A549 treated with Hydrocortisone at 1 μM for 4 hours (cell line): Measurements from ENCODE around the gene NT5M. TPM values are rescaled to one million over a fixed set of nuclear protein-coding genes. Genes with fewer than 3 reads are reported as not detected.

Experiments used
- total RNA-seq: library from RNA; stranded (reverse); fragments of 200-300 nt; extraction: Qiagen RNA extraction; gene quantifications from 5 replicates; pipeline ENCODE4 v1.2.3, GENCODE V29; 2022

The NT5M gene
- total RNA-seq = 8.2 to 12.1 TPM (median 10.5 TPM) in 5 replicates

DNA sequence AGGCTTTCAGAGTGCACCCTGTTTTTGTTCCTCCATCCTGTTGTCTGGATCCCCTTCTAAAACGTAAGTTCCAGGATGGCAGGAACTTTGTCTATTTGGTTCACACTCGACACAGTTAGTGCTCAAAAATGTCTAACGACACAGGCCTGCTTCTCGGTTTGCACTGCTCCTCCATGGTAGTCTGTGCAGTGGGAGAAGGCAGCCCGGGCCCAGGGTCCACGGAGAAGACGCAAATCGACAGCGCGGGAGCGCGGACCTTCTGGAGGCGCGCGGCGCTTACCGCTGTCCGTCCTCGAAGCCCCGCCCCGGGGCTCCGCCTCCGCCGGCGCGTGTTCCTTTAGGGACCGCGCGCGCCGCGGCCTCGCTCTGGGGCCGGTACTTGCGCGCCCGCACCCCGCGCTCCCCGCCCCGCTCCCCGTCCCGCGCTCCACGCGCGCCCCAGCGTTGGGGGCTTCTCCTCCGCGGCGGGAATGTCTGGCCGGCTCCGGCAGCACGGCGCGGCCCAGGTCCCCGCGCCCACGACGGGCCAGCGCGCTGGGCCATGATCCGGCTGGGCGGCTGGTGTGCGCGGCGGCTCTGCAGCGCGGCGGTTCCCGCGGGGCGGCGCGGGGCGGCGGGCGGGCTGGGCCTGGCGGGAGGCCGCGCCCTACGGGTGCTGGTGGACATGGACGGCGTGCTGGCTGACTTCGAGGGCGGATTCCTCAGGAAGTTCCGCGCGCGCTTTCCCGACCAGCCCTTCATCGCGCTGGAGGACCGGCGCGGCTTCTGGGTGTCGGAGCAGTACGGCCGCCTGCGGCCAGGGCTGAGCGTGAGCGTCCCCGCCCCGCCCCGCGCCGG, at the start of gene NT5M:
NT5M (plus strand) TSS at position 364 of the 837 bp plus-strand sequence; CDS start at position 542, 178 bp downstream.

GRCh38 chr17:17280613-17281549, 22.3 kb upstream of the NT5M start, which contains the start of gene COPS3:
Gene COPS3, minus strand, starts transcription at chr17:17281246. Its CDS starts 60 bp downstream, at chr17:17281186.

Other genes starting within 250 kb of the NT5M start
- gene PLD6, start 97.0 kb upstream of the NT5M start, total RNA-seq = 5.5 to 7.8 TPM (median 6.5 TPM) in 5 replicates
- 30.0 to 37.4 TPM (median 32.9 TPM) in 5 replicates for gene FLCN, start 66.2 kb upstream of the NT5M start, total RNA-seq
- gene COPS3, start 22.1 kb upstream of the NT5M start, total RNA-seq = 136 to 160 TPM (median 146 TPM) in 5 replicates
- gene MED9, start 173.6 kb downstream of the NT5M start, total RNA-seq = 18.7 to 19.5 TPM (median 19.0 TPM) in 5 replicates
- 2.1 to 3.2 TPM (median 2.6 TPM) in 5 replicates for gene RASD1, start 193.0 kb downstream of the NT5M start, total RNA-seq